Suprapubic skin (tissue), 4 donors: ENCODE results near the gene CMPK1. TPM values are rescaled to one million over a fixed set of nuclear protein-coding genes. Genes with fewer than 3 reads are reported as not detected.
A peak's percentile ranks its signal among the peaks of the same experiment; 100 is the strongest.
"Not testable (repeated sequence)": the region's sequence is repeated elsewhere in the genome, so short reads cannot be mapped to it uniquely, and the experiment has no call there.

ENCODE experiments used
- DNase-seq, 2 donors: peaks; one replicate each; pipeline ENCODE4 v3.0.0-alpha.2; 2019; ENCODE audit warnings: low spot score in 2 of 2
- H3K27ac ChIP-seq: fragments of 200-600 bp; sonication (generic); one replicate; pipeline ENCODE4 v1.5.1; 2019
- H3K27me3 ChIP-seq: fragments of 200-600 bp; sonication (generic); one replicate; pipeline ENCODE4 v1.5.1; 2019
- H3K36me3 ChIP-seq: fragments of 200-600 bp; sonication (generic); one replicate; pipeline ENCODE4 v1.5.1; 2019
- H3K4me1 ChIP-seq: fragments of 200-600 bp; sonication (generic); one replicate; pipeline ENCODE4 v1.5.1; 2019
- H3K4me3 ChIP-seq: fragments of 200-600 bp; sonication (generic); one replicate; pipeline ENCODE4 v1.5.1; 2019; ENCODE audit warnings: mild to moderate bottlenecking
- H3K9me3 ChIP-seq: fragments of 200-600 bp; sonication (generic); one replicate; pipeline ENCODE4 v1.5.1; 2019
- EP300 ChIP-seq: sonication (generic); formaldehyde crosslinking; IDR thresholded peaks from one replicate; pipeline ENCODE4 v1.6.1; 2017; ENCODE audit warnings: antibody characterized with exemption
- POLR2A ChIP-seq, 2 donors: fragments of 450-650 bp; IDR thresholded peaks; one replicate each; pipeline ENCODE4 v1.6.1; 2017; ENCODE audit warnings: antibody characterized with exemption in 2 of 2, mild to moderate bottlenecking in 2 of 2, moderate library complexity in 2 of 2
- POLR2AphosphoS5 ChIP-seq, 3 donors: sonication (generic); formaldehyde crosslinking; IDR thresholded peaks; one replicate each; pipeline ENCODE4 v1.6.1; 2017; ENCODE audit warnings: antibody characterized with exemption in 3 of 3
- WGBS: methylation state at CpG from one replicate; pipeline ENCODE4 v1.1.5; 2018; 5-methylcytosine and 5-hydroxymethylcytosine counted together
- total RNA-seq, 4 donors: library from RNA; depleted of rRNA; stranded (reverse); fragments of >200 nt; gene quantifications; one replicate each; pipeline ENCODE4 v1.1.0, GENCODE V29; 2016
- TF ChIP-seq, protein P1 (sequence below), 2 donors: fragments of 200-600 bp in 1 of 2; fragments of 450-650 bp in 1 of 2; sonication (generic) in 1 of 2; IDR thresholded peaks; one replicate each; pipeline ENCODE4 v1.5.1; 2016 to 2019; ENCODE audit warnings: antibody characterized with exemption in 2 of 2, mild to moderate bottlenecking in 1 of 2, moderate library complexity in 1 of 2

Gene CMPK1, protein sequence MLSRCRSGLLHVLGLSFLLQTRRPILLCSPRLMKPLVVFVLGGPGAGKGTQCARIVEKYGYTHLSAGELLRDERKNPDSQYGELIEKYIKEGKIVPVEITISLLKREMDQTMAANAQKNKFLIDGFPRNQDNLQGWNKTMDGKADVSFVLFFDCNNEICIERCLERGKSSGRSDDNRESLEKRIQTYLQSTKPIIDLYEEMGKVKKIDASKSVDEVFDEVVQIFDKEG
- total RNA-seq = 10 to 100 TPM; 69.4 to 94.4 (median 81.6) TPM

DNA sequence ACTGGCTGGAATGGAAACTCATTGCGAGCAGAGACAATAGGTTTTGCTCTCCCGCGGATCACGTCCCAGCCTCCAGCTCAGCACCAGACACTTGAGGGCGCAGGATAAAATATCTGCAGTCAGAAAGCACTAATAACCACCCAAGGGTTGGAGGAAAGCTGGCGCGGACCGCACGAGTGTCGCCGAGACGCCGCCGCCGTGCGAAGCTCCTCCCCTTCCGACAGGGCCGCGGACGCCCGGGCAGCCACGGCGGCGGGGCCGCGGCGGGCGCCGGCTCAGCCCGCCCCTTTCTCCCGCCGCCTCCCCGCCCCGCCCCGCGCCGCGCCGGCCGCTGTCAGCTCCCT lies at the start of gene CMPK1:
TSS of gene CMPK1 (plus strand) at position 213 of the 344 bp plus-strand sequence. CDS start 156 bp downstream, outside the sequence.
- DNase-seq = peak; percentile 89 to 91
- Histone ChIP-seq H3K4me3 (peak within 1 kb of the TSS; percentile 69), H3K4me1 (peaks cover 46% of the 10 kb centered on the region), H3K36me3 (no peaks in the 10 kb centered on the region), H3K27me3 (no peaks in the 10 kb centered on the region), H3K27ac (peak within 1 kb of the TSS; percentile 94), H3K9me3 (no peaks in the 10 kb centered on the region)
- TF ChIP-seq POLR2AphosphoS5 (IDR thresholded peaks at IDR 0.05) (no peak), POLR2A (IDR thresholded peaks at IDR 0.05) (peak in 1 of 2 donors; percentile 49)
- 1% methylated on average over 9 of the region's 40 CpGs for WGBS

DNA sequence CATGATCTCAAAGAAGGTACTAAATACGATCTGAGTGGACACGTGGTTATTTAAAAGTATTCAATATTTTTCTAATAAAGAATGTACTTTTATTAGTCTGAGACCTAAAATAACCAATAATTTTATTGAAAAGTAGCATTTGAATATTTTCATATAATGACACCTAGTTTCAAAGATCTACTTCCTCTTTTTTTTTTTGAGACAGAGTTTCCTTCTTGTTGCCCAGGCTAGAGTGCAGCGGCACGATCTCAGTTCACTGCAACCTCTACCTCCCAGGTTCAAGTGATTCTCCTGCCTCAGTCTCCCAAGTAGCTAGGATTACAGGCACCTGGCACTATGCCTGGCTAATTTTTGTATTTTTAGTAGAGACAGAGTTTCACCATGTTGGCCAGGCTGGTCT lies 45.5 kb upstream of the CMPK1 start:
- DNase-seq, H3K27ac ChIP-seq, H3K4me1 ChIP-seq, H3K4me3 ChIP-seq, H3K9me3 ChIP-seq, H3K36me3 ChIP-seq, H3K27me3 ChIP-seq: not testable (repeated sequence)
- 87% methylated on average over 4 of the region's 4 CpGs for WGBS

DNA sequence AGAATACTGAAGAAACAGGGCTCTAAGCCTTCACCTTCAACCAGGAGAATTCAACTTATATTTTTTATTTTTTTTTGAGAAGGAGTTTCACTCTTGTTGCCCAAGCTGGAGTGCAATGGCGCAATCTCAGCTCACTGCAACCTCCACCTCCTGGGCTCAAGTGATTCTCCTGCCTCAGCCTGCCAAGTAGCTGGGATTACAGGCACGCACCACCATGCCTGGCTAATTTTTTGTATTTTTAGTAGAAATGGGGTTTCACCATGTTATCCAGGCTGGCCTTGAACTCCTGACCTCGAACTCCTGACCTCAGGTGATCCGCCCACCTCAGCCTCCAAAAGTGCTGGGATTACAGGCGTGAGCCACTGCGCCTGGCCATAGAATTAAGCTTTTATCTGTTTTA lies 38.7 kb upstream of the CMPK1 start:
- peaks cover 15% of the 10 kb centered on the region for H3K4me1 ChIP-seq
- not testable (repeated sequence) for H3K4me3 ChIP-seq, H3K27ac ChIP-seq, H3K36me3 ChIP-seq, DNase-seq, H3K9me3 ChIP-seq, H3K27me3 ChIP-seq
- WGBS = 96% methylated on average over 6 of the region's 6 CpGs

DNA sequence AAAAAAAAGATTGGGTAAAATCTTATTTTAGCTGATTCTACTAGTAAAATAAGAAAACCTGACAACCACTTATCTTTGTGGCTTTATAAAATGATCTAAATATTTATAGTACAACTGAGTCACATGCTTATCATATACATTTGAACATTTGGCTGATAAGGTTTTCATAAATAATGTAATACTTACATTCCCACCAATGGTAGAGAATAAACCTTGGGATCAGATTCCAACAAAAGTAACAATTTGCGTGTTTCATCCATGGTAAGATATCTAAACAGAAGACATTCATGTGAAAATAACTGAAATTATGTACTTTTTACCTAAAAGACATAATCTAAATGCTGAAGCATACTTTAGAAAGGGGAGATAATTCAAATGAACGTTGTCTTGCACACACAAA lies 38.0 kb upstream of the CMPK1 start:
- Histone ChIP-seq H3K4me3 (no peak overlapping the region), H3K27ac (no peak overlapping the region), H3K9me3 (no peaks in the 10 kb centered on the region), H3K4me1 (peaks cover 15% of the 10 kb centered on the region), H3K27me3 (no peaks in the 10 kb centered on the region), H3K36me3 (no peaks in the 10 kb centered on the region)
- TF ChIP-seq, protein P1, sequence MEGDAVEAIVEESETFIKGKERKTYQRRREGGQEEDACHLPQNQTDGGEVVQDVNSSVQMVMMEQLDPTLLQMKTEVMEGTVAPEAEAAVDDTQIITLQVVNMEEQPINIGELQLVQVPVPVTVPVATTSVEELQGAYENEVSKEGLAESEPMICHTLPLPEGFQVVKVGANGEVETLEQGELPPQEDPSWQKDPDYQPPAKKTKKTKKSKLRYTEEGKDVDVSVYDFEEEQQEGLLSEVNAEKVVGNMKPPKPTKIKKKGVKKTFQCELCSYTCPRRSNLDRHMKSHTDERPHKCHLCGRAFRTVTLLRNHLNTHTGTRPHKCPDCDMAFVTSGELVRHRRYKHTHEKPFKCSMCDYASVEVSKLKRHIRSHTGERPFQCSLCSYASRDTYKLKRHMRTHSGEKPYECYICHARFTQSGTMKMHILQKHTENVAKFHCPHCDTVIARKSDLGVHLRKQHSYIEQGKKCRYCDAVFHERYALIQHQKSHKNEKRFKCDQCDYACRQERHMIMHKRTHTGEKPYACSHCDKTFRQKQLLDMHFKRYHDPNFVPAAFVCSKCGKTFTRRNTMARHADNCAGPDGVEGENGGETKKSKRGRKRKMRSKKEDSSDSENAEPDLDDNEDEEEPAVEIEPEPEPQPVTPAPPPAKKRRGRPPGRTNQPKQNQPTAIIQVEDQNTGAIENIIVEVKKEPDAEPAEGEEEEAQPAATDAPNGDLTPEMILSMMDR (IDR thresholded peaks at IDR 0.05) = no peak
- TF ChIP-seq POLR2A (IDR thresholded peaks at IDR 0.05) = no peak
- no peak for TF ChIP-seq POLR2AphosphoS5 (IDR thresholded peaks at IDR 0.05)
- no peak for TF ChIP-seq EP300
- no peak for DNase-seq
- 89% methylated on average over 2 of the region's 2 CpGs for WGBS

DNA sequence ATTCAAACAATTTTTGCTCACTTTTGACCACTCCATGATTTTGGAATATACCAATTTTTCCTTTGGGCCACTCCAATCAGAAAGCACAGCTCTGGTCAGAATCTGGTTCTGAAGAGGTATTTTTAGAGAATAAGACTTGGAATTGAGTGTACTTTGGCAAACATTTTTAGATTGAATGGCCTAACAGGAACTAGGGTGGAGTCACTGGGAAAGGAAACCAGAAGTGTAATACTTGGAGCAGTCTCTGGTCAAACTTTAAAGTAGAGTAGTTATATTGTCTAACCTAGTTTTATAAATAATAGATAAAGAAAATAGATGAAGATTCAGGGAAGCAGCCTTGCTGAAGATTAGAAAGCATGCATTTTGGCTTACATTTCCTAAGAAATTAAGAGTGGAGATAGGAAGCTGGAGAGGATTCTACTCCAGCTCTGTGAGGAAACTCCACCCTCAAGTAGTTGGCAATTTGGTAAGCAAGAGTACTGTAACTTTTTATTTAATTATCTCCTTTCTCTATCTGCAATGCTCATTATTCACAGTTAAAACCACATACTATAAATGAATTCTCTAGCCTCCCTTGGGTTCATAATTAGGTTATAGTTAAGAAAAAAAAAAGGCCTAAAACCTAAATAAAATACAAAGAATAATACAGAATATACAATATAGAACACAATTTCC lies 35.4 kb upstream of the CMPK1 start:
- DNase-seq = no peak
- Histone ChIP-seq H3K4me3 (no peak overlapping the region), H3K27ac (no peak overlapping the region), H3K9me3 (no peaks in the 10 kb centered on the region), H3K27me3 (no peaks in the 10 kb centered on the region), H3K36me3 (peaks cover 2% of the 10 kb centered on the region), H3K4me1 (peaks cover 15% of the 10 kb centered on the region)
- TF ChIP-seq, protein P1 (IDR thresholded peaks at IDR 0.05) = no peak
- TF ChIP-seq POLR2A (IDR thresholded peaks at IDR 0.05) (no peak), EP300 (no peak), POLR2AphosphoS5 (IDR thresholded peaks at IDR 0.05) (no peak)

DNA sequence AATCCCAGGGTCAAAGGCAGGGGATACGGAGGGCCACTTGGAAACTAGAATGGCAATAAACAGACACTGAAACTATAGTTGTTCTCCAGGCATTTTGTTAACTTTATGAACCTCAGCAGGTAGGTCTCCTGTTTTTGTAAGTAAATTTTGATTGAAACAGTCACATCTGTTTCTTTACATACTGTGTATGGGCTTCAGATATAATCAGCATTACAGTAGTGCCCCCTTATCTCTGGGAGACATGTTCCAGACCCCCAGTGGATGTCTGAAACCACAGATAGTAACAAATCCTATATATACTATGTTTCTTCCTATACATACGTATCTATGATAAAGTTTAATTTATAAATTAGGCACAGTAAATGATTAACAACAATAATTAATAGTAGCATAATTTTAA lies 31.1 kb upstream of the CMPK1 start:
- no peak for DNase-seq
- TF ChIP-seq EP300 = no peak
- TF ChIP-seq POLR2AphosphoS5 (IDR thresholded peaks at IDR 0.05) = no peak
- TF ChIP-seq, protein P1 (IDR thresholded peaks at IDR 0.05) = no peak
- TF ChIP-seq POLR2A (IDR thresholded peaks at IDR 0.05) = no peak
- H3K27ac ChIP-seq = no peak overlapping the region
- H3K4me3 ChIP-seq = no peak overlapping the region
- peaks cover 2% of the 10 kb centered on the region for H3K36me3 ChIP-seq
- H3K4me1 ChIP-seq = peaks cover 14% of the 10 kb centered on the region
- no peaks in the 10 kb centered on the region for H3K27me3 ChIP-seq
- no peaks in the 10 kb centered on the region for H3K9me3 ChIP-seq
- 90% methylated on average over 2 of the region's 2 CpGs for WGBS

DNA sequence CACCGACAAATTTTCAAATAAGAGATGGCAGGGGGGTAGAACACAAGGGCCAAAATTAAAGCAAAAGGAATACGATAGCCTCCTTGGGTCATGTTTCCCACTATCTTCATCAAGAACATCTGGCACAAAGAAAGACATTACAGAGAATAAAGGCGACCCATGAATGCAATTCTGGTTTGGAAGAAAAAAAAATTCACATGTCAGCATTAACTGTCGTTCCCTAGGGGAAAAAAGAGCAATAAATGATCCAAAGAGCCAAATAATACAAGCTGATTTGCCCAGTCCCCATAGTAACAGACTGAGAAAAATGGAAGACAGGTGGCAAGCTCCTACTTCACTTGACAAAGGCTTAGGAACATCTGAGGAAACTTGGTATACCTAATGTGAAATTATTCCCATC lies 24.2 kb upstream of the CMPK1 start:
- TF ChIP-seq POLR2AphosphoS5 (IDR thresholded peaks at IDR 0.05) = no peak
- TF ChIP-seq, protein P1 (IDR thresholded peaks at IDR 0.05) = no peak
- no peak for TF ChIP-seq POLR2A (IDR thresholded peaks at IDR 0.05)
- TF ChIP-seq EP300 = no peak

More for the DNA sequence above, 24.2 kb upstream of the CMPK1 start:
- Histone ChIP-seq H3K9me3 (no peaks in the 10 kb centered on the region), H3K27ac (no peak overlapping the region), H3K27me3 (no peaks in the 10 kb centered on the region), H3K4me1 (peaks cover 11% of the 10 kb centered on the region), H3K36me3 (no peaks in the 10 kb centered on the region), H3K4me3 (no peak overlapping the region)
- 71% methylated on average over 4 of the region's 4 CpGs for WGBS
- DNase-seq = no peak
